ENCODE measurements around the gene CD276. TPM values are rescaled to one million over a fixed set of nuclear protein-coding genes. Genes with fewer than 3 reads are reported as not detected.

The CD276 gene
- total and polyA plus RNA-seq, 7 donors, result 7.3 to 15.0 (median 8.9) TPM

GRCh38 chr15:73758461-73758860 is 74.3 kb downstream of the CD276 start:
- no peak for ATAC-seq
- H3K36me3 ChIP-seq (ENCODE audit: insufficient read depth in 1 of 2, low read depth in 1 of 2), result no peaks in the 10 kb centered on the region
- DNase-seq, result no peak
- peaks cover 0 to 64% (median 1%) of the 10 kb centered on the region in 3 donors for H3K27me3 ChIP-seq (ENCODE audit: insufficient read depth in 3 of 3, low read length in 2 of 3)
- H3K4me1 ChIP-seq, result no peaks in the 10 kb centered on the region
- no peaks in the 10 kb centered on the region for H3K9me3 ChIP-seq
- intact Hi-C loops (cut with DNase I), result no loop called here
- no peak for TF ChIP-seq CTCF (IDR thresholded peaks at IDR 0.05)
- 52 to 69% (median 62%) methylated on average over 5 of the region's 5 CpGs for WGBS, 3 donors
- H3K4me3 ChIP-seq, result no peak overlapping the region
- no peak overlapping the region for H3K27ac ChIP-seq

GRCh38 chr15:73760330-73761329 is 76.4 kb downstream of the CD276 start:
- WGBS, 3 donors, result 43 to 56% (median 46%) methylated on average over 11 of the region's 11 CpGs
- TF ChIP-seq CTCF (IDR thresholded peaks at IDR 0.05), result no peak
- Histone ChIP-seq H3K4me3 (no peak overlapping the region), H3K27me3 (ENCODE audit: insufficient read depth in 3 of 3, low read length in 2 of 3) (peaks cover 0 to 55% (median 3%) of the 10 kb centered on the region in 3 donors), H3K9me3 (no peaks in the 10 kb centered on the region), H3K36me3 (ENCODE audit: insufficient read depth in 1 of 2, low read depth in 1 of 2) (no peaks in the 10 kb centered on the region), H3K27ac (no peak overlapping the region), H3K4me1 (no peaks in the 10 kb centered on the region)
- intact Hi-C loops (cut with DNase I), result no loop called here
- DNase-seq (no peak), ATAC-seq (no peak)

- no peak overlapping the region for H3K27ac ChIP-seq
- no peaks in the 10 kb centered on the region for H3K36me3 ChIP-seq (ENCODE audit: insufficient read depth in 1 of 2, low read depth in 1 of 2)
- no peak for TF ChIP-seq CTCF (IDR thresholded peaks at IDR 0.05)
- H3K4me1 ChIP-seq, result no peaks in the 10 kb centered on the region
- WGBS, 3 donors, result 66 to 74% (median 70%) methylated on average over 3 of the region's 3 CpGs
- intact Hi-C loops (cut with DNase I), result no loop called here
- no peaks in the 10 kb centered on the region for H3K9me3 ChIP-seq
- ATAC-seq, result no peak
- H3K27me3 ChIP-seq (ENCODE audit: insufficient read depth in 3 of 3, low read length in 2 of 3), result peaks cover 0 to 31% (median 2%) of the 10 kb centered on the region in 3 donors
- no peak overlapping the region for H3K4me3 ChIP-seq
- no peak for DNase-seq
These were observed 79.7 kb downstream of the CD276 start for GRCh38 chr15:73763931-73764330.

Other genes starting within 250 kb of the CD276 start
- gene REC114, start 241.2 kb upstream of the CD276 start, total RNA-seq, result not detected
- not detected for gene REC114, start 241.2 kb upstream of the CD276 start, polyA plus RNA-seq
- 10 to 100 TPM; 28.8 to 40.8 (median 32.6) TPM for gene NPTN, start 51.0 kb upstream of the CD276 start, total RNA-seq
- gene NPTN, start 51.0 kb upstream of the CD276 start, polyA plus RNA-seq, result 10 to 100 TPM; 26.3 to 41.1 (median 32.1) TPM
- gene INSYN1, start 69.0 kb downstream of the CD276 start, total RNA-seq, result 10 to 100 TPM in 1 of 4 donors, 1 to 10 TPM in 3; 3.8 to 10.8 (median 5.7) TPM
- gene INSYN1, start 69.0 kb downstream of the CD276 start, polyA plus RNA-seq, result 1 to 10 TPM in 2 of 3 donors, under 1 TPM in 1; 0.42 to 2.5 (median 1.6) TPM
- not detected for gene TBC1D21, start 189.2 kb downstream of the CD276 start, total RNA-seq
- gene TBC1D21, start 189.2 kb downstream of the CD276 start, polyA plus RNA-seq, result not detected
- 1 to 10 TPM; 5.1 to 8.7 (median 6.3) TPM for gene LOXL1, start 242.1 kb downstream of the CD276 start, total RNA-seq
- 1 to 10 TPM; 1.6 to 5.1 (median 4.3) TPM for gene LOXL1, start 242.1 kb downstream of the CD276 start, polyA plus RNA-seq

Measured in psoas muscle (tissue), 8 donors.